NCI-H2196 (cell line): ENCODE results near the gene ANG.
"Not testable (repeated sequence)": the region's sequence is repeated elsewhere in the genome, so short reads cannot be mapped to it uniquely, and the experiment has no call there.

Experiments
- DNase-seq: peaks from one replicate; lab custom pipeline; 2025; ENCODE audit not compliant: unreplicated experiment; lab: John Stamatoyannopoulos, UW

The ANG gene

GRCh38 chr14:20734430-20734806 is 45.9 kb downstream of the ANG start:
- DNase-seq: no peak

- DNase-seq: not testable (repeated sequence)
Observed at GRCh38 chr14:20738292-20738691, 49.7 kb downstream of the ANG start.

GRCh38 chr14:20742132-20742531 is 53.6 kb downstream of the ANG start:
- no peak for DNase-seq

GRCh38 chr14:20743556-20743955 is 55.0 kb downstream of the ANG start:
- DNase-seq: no peak
